D721Med (cell line): Measurements from ENCODE around the gene FAR2.
"Not testable (repeated sequence)": the region's sequence is repeated elsewhere in the genome, so short reads cannot be mapped to it uniquely, and the experiment has no call there.

Source experiments
- DNase-seq: peaks from one replicate; pipeline ENCODE4 v3.0.0; 2011; ENCODE audit warnings: low spot score; ENCODE audit not compliant: insufficient read length
- FAIRE-seq: peaks from 2 replicates; lab custom pipeline; 2011; peaks lifted over from hg19 to GRCh38; lab: Jason Lieb, UNC
- CTCF ChIP-seq: IDR thresholded peaks from 2 replicates; pipeline ENCODE4 v1.5.1; 2012; ENCODE audit warnings: mild to moderate bottlenecking, control low read depth; ENCODE audit not compliant: insufficient read depth; ENCODE audit errors: missing control alignments

Gene FAR2

GRCh38 chr12:29354954-29355353 is 205.9 kb downstream of the FAR2 start:
- DNase-seq, result no peak
- no peak for TF ChIP-seq CTCF
- FAIRE-seq, result no peak

DNA sequence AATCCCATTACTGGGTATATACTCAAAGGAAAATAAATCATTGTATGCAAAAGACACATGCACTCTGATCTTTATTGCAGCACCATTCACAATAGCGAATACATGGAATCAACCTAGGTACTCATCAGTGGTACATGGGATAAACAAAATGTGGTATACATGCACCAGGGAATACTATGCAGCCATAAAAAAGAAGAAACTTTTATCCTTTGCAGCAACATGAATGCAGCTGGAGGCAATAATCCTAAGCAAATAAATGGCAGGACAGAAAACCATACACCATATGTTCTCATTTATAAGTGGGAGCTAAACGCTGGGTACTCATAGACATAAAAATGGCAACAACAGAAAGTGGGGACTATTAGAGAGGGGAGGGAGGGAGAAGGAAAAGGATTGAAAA is 216.0 kb downstream of the FAR2 start:
- TF ChIP-seq CTCF, result no peak
- FAIRE-seq (no peak), DNase-seq (no peak)

GRCh38 chr12:29374012-29374411 is 224.9 kb downstream of the FAR2 start:
- FAIRE-seq (no peak), DNase-seq (no peak)
- TF ChIP-seq CTCF, result no peak

DNA sequence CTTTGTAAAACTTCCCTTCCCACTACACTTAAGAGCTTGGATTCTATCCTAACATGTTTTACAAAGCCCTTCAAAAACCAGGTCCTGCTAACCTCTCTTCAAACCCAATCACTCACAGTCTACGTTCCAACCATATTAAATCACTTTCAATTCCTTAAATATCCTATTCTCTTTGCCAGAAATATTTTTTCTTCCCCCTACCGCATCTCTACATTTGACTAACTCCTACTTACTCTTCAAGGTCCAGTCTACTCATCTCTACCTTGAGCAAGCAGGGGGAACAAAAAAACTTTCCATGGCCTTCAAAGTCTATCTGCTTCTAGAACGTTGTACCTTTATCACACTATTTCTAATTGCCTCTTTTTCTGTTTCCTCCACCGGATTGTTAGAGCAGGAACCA is 225.8 kb downstream of the FAR2 start:
- DNase-seq (no peak), FAIRE-seq (no peak)
- TF ChIP-seq CTCF, result no peak

DNA sequence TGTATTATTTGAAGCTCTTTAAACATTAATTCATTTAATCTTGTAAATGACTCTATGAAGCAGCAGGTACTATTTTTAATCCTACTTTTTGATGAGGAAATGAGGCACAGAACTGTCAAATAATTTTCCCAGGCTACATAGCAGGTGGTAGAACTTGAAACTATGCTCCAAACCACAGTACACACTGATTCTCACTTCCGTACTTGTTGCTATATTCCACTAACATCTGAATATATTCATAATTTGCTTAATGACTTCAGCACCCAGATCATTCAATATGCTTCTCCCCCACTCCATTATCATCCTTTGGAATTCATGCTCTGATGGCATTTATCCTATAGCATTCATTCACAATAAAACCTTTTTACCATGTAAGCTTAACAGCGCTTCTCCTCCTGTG is 227.0 kb downstream of the FAR2 start:
- FAIRE-seq, result no peak
- no peak for TF ChIP-seq CTCF

DNA sequence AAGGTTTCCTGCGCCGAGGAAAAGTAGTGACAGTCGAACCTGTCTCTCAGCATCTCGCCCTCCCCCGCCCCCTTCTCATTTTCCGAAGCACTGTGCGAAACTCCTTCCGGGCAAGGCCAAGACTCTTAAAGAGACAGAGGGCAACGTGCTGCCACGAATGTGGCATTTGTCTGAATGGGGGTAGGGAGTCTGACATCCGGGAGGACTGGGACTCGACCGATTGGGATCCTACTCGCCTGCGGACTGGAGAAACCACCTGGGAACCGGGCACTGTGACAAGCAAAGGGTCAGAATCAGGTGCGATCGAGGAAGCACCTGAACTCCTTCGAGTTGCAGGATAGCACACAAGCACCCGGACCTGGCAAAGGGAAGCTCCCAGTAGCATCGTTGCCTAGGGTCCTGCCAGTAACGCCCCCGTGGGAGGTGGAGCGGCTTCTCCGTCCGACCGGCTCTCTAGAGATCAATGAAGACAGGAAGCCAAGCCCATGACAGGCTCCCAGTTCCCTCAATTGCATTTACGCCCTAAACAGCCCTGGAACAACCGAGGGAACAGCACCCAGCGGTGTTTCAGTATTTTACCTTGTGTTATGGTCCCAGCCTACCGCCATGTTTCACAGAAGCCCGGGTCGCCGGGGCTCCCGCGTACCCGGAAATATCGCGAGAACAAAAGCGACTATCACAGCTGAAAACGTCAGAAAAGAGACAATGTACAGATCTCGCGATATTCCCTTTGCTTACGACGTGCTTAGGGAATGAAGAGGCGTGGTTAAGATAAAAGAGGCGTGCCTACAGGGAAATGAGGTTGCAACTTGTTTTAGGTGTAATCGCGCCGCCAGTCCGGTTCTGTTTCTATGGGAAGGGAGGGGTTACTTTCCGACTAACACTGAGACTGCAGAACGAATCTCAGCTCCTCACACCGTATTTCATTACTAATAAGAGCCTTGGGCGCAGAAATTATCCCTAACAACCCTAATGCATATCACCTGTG is 231.8 kb downstream of the FAR2 start, which contains the start of gene ERGIC2:
ERGIC2 (minus strand) TSS at position 637 of the 988 bp plus-strand sequence. CDS start 9,539 bp downstream, outside the sequence.
- FAIRE-seq (peak; percentile 80), DNase-seq (peak; percentile 25)
- no peak for TF ChIP-seq CTCF

More for the DNA sequence above, 227.0 kb downstream of the FAR2 start:
- DNase-seq, result no peak

DNA sequence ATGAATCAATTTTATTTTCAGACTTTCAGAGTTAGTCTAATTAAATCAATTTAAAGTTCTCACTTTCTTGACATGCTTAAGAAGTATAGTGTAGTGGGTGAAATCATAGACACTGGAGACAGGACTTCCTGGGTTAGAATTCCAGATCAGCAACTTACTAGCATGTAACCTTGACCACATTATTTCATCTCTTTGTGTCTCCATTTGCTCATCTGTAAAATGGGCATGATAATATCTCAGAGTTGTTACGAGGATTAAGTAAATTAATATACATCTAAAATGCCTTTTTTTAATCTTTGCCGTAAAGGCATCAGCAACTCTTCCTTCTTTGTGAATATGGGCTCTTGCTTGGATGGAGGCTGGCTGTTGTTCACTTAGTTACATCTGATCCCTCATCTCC is 233.2 kb downstream of the FAR2 start:
- FAIRE-seq, result no peak
- no peak for DNase-seq
- TF ChIP-seq CTCF, result no peak

DNA sequence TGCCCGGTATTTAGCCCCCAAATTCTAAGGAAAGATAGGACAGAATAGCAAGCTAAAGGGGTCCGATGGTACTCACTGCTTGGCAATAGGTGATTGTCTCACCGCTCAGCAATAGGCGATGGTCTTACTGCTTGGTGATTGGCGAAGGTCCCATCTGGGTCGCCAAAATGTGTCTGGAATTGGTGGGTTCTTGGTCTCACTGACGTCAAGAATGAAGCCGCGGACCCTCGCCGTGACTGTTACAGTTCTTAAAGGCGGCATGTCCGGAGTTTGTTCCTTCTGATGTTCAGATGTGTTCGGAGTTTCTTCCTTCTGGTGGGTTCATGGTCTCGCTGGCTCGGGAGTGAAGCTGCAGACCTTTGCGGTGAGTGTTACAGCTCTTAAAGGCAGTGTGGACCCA is 236.1 kb downstream of the FAR2 start:
- not testable (repeated sequence) for DNase-seq, FAIRE-seq
